Activated CD4-positive, CD25-positive, alpha-beta regulatory T cell treated with anti-CD3 and anti-CD28 coated beads, Interleukin-2, amount 50 U/mL, for 72 hours (primary cell): ENCODE data around the gene BMAL1.
"Not testable (repeated sequence)": the region's sequence is repeated elsewhere in the genome, so short reads cannot be mapped to it uniquely, and the experiment has no call there.

Source experiments
- DNase-seq: peaks from one replicate; pipeline ENCODE4 v3.0.0; 2021

The BMAL1 gene

GRCh38 chr11:13277768-13278608 is at the start of gene BMAL1:
Gene BMAL1, plus strand, starts transcription at chr11:13277790. Its CDS starts 76,519 bp downstream, at chr11:13354309.
- peak; percentile 70 for DNase-seq

GRCh38 chr11:13228572-13228971 is 49.0 kb upstream of the BMAL1 start:
- DNase-seq = no peak

GRCh38 chr11:13229136-13229535 is 48.5 kb upstream of the BMAL1 start:
- no peak for DNase-seq

GRCh38 chr11:13229711-13230318 is 47.8 kb upstream of the BMAL1 start:
- no peak for DNase-seq

- no peak for DNase-seq
Observed at GRCh38 chr11:13233173-13233745, 44.3 kb upstream of the BMAL1 start.

GRCh38 chr11:13235895-13236294 is 41.7 kb upstream of the BMAL1 start:
- no peak for DNase-seq

GRCh38 chr11:13236626-13237025 is 41.0 kb upstream of the BMAL1 start:
- no peak for DNase-seq

- DNase-seq = no peak
Observed at GRCh38 chr11:13237761-13238160, 39.8 kb upstream of the BMAL1 start.

- DNase-seq = peak; percentile 53
Observed at GRCh38 chr11:13238879-13239514, 38.6 kb upstream of the BMAL1 start.

- no peak for DNase-seq
Observed at GRCh38 chr11:13242564-13242963, 35.0 kb upstream of the BMAL1 start.

- DNase-seq = no peak
Observed at GRCh38 chr11:13247606-13248296, 29.8 kb upstream of the BMAL1 start.

GRCh38 chr11:13249177-13249576 is 28.4 kb upstream of the BMAL1 start:
- no peak for DNase-seq

- DNase-seq = no peak
Observed at GRCh38 chr11:13249992-13250391, 27.6 kb upstream of the BMAL1 start.

- no peak for DNase-seq
Observed at GRCh38 chr11:13251966-13252365, 25.6 kb upstream of the BMAL1 start.

GRCh38 chr11:13252438-13252837 is 25.2 kb upstream of the BMAL1 start:
- no peak for DNase-seq

GRCh38 chr11:13256216-13256615 is 21.4 kb upstream of the BMAL1 start:
- no peak for DNase-seq

- not testable (repeated sequence) for DNase-seq
Observed at GRCh38 chr11:13258061-13258460, 19.5 kb upstream of the BMAL1 start.

GRCh38 chr11:13258855-13259254 is 18.7 kb upstream of the BMAL1 start:
- DNase-seq = no peak

- DNase-seq = no peak
Observed at GRCh38 chr11:13259374-13259773, 18.2 kb upstream of the BMAL1 start.

GRCh38 chr11:13260201-13260962 is 17.2 kb upstream of the BMAL1 start:
- no peak for DNase-seq

- DNase-seq = no peak
Observed at GRCh38 chr11:13260963-13261588, 16.5 kb upstream of the BMAL1 start.

GRCh38 chr11:13261591-13262061 is 16.0 kb upstream of the BMAL1 start:
- DNase-seq = no peak
